Measurements from ENCODE around the gene KRTAP2-1.
"Not testable (repeated sequence)": the region's sequence is repeated elsewhere in the genome, so short reads cannot be mapped to it uniquely, and the experiment has no call there.

KRTAP2-1 gene

GRCh38 chr17:41046735-41047465, at the start of gene KRTAP2-1:
Gene KRTAP2-1 (minus strand): TSS chr17:41047316. CDS start chr17:41047267, 49 bp downstream.
- not testable (repeated sequence) for H3K4me3 ChIP-seq (ENCODE audit: low read length)

- H3K4me3 ChIP-seq (ENCODE audit: low read length): no peak overlapping the region
- no peak for TF ChIP-seq ZNF274 (IDR thresholded peaks at IDR 0.05; ENCODE audit: low read depth, low read length)
These were observed 48.9 kb upstream of the KRTAP2-1 start for GRCh38 chr17:41096055-41096454.

GRCh38 chr17:41088760-41089352, 41.7 kb upstream of the KRTAP2-1 start:
- not testable (repeated sequence) for H3K4me3 ChIP-seq (ENCODE audit: low read length)

GRCh38 chr17:41084100-41084856, 37.2 kb upstream of the KRTAP2-1 start, which contains the start of gene KRTAP4-7:
Gene KRTAP4-7 (plus strand): TSS chr17:41084150. CDS start chr17:41084207, 57 bp downstream.
- not testable (repeated sequence) for H3K4me3 ChIP-seq (ENCODE audit: low read length)

GRCh38 chr17:41083427-41083826, 36.3 kb upstream of the KRTAP2-1 start:
- not testable (repeated sequence) for H3K4me3 ChIP-seq (ENCODE audit: low read length)

- no peak overlapping the region for H3K4me3 ChIP-seq (ENCODE audit: low read length)
- TF ChIP-seq ZNF274 (IDR thresholded peaks at IDR 0.05; ENCODE audit: low read depth, low read length): no peak
These were observed 35.5 kb upstream of the KRTAP2-1 start for GRCh38 chr17:41082626-41083025.

GRCh38 chr17:41076788-41077187, 29.7 kb upstream of the KRTAP2-1 start:
- no peak for TF ChIP-seq ZNF274 (IDR thresholded peaks at IDR 0.05; ENCODE audit: low read depth, low read length)
- no peak overlapping the region for H3K4me3 ChIP-seq (ENCODE audit: low read length)

- H3K4me3 ChIP-seq (ENCODE audit: low read length): no peak overlapping the region
- TF ChIP-seq ZNF274 (IDR thresholded peaks at IDR 0.05; ENCODE audit: low read depth, low read length): no peak
These were observed 26.6 kb upstream of the KRTAP2-1 start for GRCh38 chr17:41073676-41074075.

GRCh38 chr17:41071606-41072360, 24.7 kb upstream of the KRTAP2-1 start:
- no peak for TF ChIP-seq ZNF274 (IDR thresholded peaks at IDR 0.05; ENCODE audit: low read depth, low read length)
- H3K4me3 ChIP-seq (ENCODE audit: low read length): no peak overlapping the region

- no peak for TF ChIP-seq ZNF274 (IDR thresholded peaks at IDR 0.05; ENCODE audit: low read depth, low read length)
- H3K4me3 ChIP-seq (ENCODE audit: low read length): no peak overlapping the region
These were observed 21.9 kb upstream of the KRTAP2-1 start for GRCh38 chr17:41069031-41069430.

GRCh38 chr17:41067281-41067680, 20.2 kb upstream of the KRTAP2-1 start:
- no peak overlapping the region for H3K4me3 ChIP-seq (ENCODE audit: low read length)

GRCh38 chr17:41065829-41066624, 18.9 kb upstream of the KRTAP2-1 start, which contains the start of gene KRTAP2-4:
Gene KRTAP2-4 (minus strand): TSS chr17:41065879. CDS start chr17:41065845, 34 bp downstream.
- H3K4me3 ChIP-seq (ENCODE audit: low read length): no peak within 1 kb of the TSS
- TF ChIP-seq ZNF274 (IDR thresholded peaks at IDR 0.05; ENCODE audit: low read depth, low read length): no peak

More at GRCh38 chr17:41067281-41067680, 20.2 kb upstream of the KRTAP2-1 start:
- TF ChIP-seq ZNF274 (IDR thresholded peaks at IDR 0.05; ENCODE audit: low read depth, low read length): no peak

GRCh38 chr17:41065016-41065689, 18.0 kb upstream of the KRTAP2-1 start:
- not testable (repeated sequence) for H3K4me3 ChIP-seq (ENCODE audit: low read length)
